HG03060 (cell line): ENCODE data around the gene SNAI3.

Experiments
- ATAC-seq: cut with Tn5 transposase; IDR thresholded peaks from one replicate; pipeline ENCODE4 v1.9.1; 2021; ENCODE audit warnings: low read depth, moderate number of reproducible peaks; ENCODE audit not compliant: unreplicated experiment

Gene SNAI3

GRCh38 chr16:88653596-88654362 is 32.5 kb downstream of the SNAI3 start:
- ATAC-seq = no peak

GRCh38 chr16:88653101-88653500 is 33.2 kb downstream of the SNAI3 start:
- ATAC-seq = no peak

GRCh38 chr16:88652762-88653063 is 33.6 kb downstream of the SNAI3 start:
- no peak for ATAC-seq

- ATAC-seq = no peak
These were observed 34.1 kb downstream of the SNAI3 start for GRCh38 chr16:88651989-88652761.

- ATAC-seq = peak; percentile 51
These were observed 34.9 kb downstream of the SNAI3 start for GRCh38 chr16:88651276-88651988.

GRCh38 chr16:88650749-88651275 is 35.5 kb downstream of the SNAI3 start, which contains the start of gene CYBA:
Gene CYBA (minus strand): TSS chr16:88651053. CDS start chr16:88651013, 40 bp downstream.
- peak; percentile 45 for ATAC-seq

- ATAC-seq = no peak
These were observed 36.2 kb downstream of the SNAI3 start for GRCh38 chr16:88649924-88650748.

GRCh38 chr16:88649195-88649923 is 36.9 kb downstream of the SNAI3 start:
- ATAC-seq = no peak

GRCh38 chr16:88647178-88648070 is 38.9 kb downstream of the SNAI3 start:
- no peak for ATAC-seq

GRCh38 chr16:88646345-88647034 is 39.8 kb downstream of the SNAI3 start:
- ATAC-seq = no peak

GRCh38 chr16:88645941-88646340 is 40.4 kb downstream of the SNAI3 start:
- ATAC-seq = no peak

- ATAC-seq = no peak
These were observed 40.9 kb downstream of the SNAI3 start for GRCh38 chr16:88645455-88645854.

GRCh38 chr16:88643644-88643932 is 42.7 kb downstream of the SNAI3 start:
- no peak for ATAC-seq

GRCh38 chr16:88642881-88643643 is 43.2 kb downstream of the SNAI3 start:
- ATAC-seq = no peak

- no peak for ATAC-seq
These were observed 45.6 kb downstream of the SNAI3 start for GRCh38 chr16:88640498-88641247.

GRCh38 chr16:88640039-88640495 is 46.2 kb downstream of the SNAI3 start:
- no peak for ATAC-seq
